ENCODE data around the gene GLI3.

DNA sequence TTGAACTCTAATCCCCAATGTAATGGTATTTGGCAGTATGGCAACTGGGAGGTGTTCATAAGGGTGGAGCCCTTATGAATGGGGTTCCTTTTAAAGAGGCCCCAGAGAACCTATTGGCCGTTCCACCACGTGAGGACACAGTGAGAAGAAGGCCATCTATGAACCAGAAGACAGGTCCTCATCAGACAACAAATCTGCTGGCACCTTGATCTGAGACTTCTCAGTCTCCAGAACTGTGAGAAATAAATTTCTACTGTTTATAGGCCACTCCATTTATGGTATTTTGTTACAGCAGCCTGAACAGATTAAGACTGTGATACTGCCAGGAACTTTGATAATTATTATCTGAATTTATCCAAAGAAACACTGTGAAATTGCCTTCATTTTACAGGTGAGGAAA, 132.3 kb downstream of the GLI3 start:
- TF ChIP-seq, protein P1, sequence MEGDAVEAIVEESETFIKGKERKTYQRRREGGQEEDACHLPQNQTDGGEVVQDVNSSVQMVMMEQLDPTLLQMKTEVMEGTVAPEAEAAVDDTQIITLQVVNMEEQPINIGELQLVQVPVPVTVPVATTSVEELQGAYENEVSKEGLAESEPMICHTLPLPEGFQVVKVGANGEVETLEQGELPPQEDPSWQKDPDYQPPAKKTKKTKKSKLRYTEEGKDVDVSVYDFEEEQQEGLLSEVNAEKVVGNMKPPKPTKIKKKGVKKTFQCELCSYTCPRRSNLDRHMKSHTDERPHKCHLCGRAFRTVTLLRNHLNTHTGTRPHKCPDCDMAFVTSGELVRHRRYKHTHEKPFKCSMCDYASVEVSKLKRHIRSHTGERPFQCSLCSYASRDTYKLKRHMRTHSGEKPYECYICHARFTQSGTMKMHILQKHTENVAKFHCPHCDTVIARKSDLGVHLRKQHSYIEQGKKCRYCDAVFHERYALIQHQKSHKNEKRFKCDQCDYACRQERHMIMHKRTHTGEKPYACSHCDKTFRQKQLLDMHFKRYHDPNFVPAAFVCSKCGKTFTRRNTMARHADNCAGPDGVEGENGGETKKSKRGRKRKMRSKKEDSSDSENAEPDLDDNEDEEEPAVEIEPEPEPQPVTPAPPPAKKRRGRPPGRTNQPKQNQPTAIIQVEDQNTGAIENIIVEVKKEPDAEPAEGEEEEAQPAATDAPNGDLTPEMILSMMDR (IDR thresholded peaks at IDR 0.05): no peak
- TF ChIP-seq POLR2A (IDR thresholded peaks at IDR 0.05): no peak
